HG02973 (cell line): ENCODE measurements around the gene SMIM29.

Experiments
- ATAC-seq: cut with Tn5 transposase; IDR thresholded peaks from one replicate; pipeline ENCODE4 v1.9.1; 2021; ENCODE audit warnings: moderate library complexity; ENCODE audit not compliant: unreplicated experiment

Gene SMIM29

DNA sequence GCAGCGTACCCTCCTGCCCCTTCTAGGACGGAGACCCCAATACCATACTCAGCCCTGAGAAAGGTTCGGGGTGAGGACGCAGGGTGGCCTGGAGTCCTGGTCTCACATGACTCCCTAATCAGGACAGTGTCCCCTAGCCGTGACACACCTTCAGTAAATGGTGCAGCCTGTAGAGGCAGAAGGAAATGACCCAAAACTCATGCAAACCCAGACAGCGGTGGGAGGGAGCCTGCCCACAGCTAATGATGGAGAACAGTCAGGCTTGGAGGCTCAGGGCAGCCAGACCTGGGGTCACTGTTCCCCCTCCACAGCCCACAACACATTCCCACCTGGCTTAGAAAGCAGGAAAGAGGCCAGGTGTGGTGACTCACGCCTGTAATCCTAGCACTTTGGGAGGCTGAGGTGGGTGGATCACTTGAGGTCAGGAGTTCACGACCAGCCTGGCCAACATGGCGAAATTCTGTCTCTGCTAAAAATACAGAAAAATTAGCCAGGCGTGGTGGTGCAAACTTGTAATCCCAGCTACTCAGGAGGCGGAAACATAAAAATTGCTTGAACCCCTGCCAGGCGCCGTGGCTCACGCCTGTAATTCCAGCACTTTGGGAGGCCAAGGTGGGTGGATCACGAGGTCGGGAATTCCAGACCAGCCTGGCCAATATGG lies 20.9 kb downstream of the SMIM29 start:
- no peak for ATAC-seq

DNA sequence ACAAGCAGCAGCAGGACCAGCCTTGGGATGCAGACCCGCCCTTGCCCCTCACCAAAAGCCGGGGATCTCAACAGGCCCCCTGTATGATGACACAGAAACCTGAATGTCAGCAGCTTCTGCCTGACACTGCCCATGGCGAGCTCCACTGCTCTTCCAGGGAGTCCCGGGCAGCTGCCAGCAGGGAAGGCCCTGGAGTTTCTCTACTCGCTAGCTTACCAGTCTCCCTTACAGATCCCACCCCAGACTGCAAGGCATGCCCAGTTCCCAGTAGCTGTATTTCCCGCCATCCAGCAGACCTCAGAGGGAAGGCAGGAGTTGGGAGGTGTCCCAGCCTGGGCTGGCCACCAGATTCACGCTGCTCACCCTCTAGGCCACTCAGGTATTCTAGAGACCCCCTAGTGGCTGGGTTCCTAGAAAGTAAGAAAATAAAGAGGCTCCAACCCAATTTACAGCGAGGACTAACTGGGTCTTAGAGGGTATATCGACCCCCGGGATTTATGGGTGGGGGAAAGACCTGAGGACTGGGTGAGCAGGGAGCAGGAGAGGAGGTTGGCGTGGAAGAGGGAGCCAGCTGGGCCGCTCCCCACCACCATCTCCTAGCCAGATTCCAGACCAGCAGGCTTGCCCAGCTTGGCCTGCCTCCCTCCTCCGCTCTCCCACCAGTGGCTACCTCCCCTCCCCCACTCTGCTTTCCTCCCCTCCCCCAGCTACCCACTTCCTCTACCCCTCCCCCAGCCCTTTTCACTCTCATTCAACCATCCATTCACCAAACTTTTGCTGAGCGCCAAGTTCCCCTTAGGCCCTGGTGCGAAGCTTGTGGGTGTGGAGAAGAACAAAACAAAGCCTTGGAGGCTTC lies 21.8 kb downstream of the SMIM29 start:
- ATAC-seq, result no peak

DNA sequence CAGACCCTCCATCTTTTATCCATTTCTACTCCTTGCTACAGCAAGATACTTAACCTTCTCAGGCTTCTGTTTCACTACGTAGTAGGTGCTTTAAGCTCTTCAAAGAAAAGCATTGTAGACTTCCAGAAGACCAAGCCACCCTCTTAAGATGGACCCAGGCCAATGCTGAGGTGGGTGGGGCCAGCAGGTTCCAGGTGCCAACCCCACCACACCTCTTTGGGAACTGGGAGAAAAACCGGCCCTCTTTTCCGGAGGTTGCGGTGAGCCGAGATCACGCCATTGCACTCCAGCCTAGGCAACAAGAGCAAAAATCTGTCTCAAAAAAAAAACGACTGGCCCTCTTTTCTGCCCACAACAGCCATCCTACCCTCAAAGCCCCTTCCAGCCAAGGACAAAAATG lies 22.7 kb downstream of the SMIM29 start:
- ATAC-seq, result no peak

DNA sequence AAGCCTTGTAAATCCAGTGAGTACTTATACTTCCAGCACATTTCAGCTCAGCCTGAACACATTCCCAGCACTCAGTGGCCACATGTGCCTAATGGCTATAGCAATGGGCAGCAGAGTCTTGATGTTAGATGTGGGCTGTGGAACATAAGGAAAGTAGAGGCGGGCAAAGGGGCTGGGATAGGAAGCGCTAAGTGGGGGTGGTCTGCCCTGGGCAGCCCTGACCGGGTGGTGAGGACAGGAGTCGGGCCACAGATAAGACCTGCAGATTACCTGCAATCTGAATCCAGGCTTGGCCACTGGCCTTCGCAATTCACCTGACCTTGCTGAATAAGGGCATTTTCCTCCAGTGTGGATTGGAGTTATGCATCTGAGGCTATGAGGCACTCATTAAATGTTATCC lies 23.3 kb downstream of the SMIM29 start:
- ATAC-seq, result no peak

DNA sequence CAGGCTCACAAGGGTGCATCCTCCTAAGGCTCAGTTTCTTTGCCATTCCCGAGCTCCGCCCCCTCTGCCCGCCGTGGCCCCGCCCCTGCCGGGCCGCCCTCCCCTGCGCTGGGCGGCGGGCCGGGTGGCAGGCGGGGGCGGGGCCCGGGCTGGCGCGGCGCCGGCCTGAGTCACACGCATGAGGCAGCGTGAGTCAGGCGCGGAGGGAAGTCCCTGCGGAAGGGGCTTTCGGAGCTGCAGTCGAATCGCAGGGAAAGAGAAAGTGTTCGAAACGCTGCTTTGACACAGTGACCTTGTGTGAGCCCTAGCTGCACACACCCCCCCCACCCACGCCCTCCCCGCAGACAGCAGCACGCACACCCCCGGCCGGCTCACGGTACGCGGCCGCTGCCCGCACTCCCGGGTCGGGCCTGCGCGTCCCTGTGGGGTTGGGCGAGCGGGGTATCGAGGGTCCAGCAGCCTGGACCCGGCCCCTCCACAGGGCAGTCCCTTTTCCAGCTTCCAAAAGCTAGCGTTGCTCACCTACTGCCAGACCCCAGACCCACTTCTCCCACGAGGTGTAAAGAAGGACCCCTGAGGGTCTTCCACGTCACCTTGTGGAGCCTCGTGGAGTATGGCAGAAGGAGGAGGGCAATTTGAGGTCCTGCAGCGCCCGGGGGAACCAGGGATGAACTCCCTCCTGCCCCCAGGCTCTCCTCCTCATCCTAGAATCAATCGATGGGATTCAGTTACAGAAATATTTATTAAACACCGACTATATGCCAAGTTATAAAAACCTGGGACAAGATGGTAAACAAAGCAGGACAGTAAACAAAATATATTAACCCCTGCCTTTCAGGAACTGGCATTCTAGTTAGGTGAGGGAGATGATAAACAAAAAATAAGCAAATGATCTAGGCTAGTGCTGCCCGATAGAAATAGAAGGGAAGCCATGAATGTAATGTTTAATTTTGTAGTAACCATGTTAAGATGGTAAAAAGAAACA lies 24.6 kb downstream of the SMIM29 start:
- peak; percentile 73 for ATAC-seq

- ATAC-seq, result peak; percentile 22
Observed at GRCh38 chr6:34223381-34223955, 25.3 kb downstream of the SMIM29 start.

DNA sequence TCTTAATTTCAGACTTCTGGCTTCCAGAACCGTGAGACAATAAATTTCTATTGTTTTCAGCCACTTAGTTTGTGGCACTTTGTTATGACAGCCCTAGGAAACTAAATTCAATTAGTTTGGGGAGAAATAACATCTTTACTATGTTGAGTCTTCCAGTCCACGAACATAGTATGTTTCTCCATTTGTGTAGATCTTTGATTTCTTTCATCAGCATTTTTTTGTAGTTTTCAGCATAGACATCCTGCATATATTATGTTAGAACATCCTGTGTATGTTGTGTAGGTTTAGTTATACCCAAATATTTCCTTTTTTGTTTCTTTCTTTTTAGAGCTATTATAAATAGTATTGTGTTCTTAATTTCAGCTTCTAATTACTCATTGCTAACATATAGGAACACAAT lies 30.1 kb downstream of the SMIM29 start:
- ATAC-seq, result no peak

GRCh38 chr6:34213772-34214171 lies 35.0 kb downstream of the SMIM29 start:
- ATAC-seq, result no peak

GRCh38 chr6:34207695-34208443 lies 40.9 kb downstream of the SMIM29 start:
- ATAC-seq, result no peak

DNA sequence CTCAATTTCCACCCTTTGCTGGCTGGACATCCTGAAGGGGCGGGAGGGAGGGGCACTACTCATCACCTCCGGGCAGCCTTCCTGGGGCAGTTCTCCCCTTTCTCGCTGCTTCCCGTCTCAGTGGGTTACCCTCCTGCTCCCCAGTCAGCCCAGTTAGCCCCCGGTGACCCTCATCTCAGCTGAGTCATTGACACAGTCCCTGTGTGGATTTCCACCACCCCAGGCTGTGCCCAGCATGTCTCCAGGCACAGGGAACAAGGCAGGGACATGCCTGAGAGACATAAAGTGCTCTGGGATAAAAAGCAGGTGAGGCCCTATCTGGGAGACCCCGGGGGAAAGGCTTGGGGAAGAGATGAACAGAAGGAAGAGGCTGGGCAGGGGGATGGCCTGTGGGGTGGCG lies 42.1 kb downstream of the SMIM29 start:
- ATAC-seq, result no peak

DNA sequence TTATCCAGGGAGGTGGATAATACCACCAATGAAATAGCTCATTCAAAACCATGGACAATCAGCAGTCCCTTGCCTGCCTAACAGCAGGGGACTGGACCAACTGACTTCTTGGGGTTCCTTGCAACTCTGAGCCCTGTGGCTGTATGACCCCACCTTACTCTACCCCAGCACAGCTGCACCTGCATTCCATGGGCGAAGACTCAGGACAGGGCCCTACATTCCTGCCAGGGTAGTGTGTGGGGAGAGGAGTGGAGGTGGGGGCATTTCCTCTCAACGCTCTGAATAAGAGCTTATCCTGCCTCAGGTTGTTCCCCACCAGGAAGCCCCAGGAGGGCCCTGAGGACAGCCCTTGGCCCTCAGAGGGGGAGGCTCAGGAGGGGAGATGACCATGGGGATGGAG lies 42.9 kb downstream of the SMIM29 start:
- ATAC-seq, result no peak

DNA sequence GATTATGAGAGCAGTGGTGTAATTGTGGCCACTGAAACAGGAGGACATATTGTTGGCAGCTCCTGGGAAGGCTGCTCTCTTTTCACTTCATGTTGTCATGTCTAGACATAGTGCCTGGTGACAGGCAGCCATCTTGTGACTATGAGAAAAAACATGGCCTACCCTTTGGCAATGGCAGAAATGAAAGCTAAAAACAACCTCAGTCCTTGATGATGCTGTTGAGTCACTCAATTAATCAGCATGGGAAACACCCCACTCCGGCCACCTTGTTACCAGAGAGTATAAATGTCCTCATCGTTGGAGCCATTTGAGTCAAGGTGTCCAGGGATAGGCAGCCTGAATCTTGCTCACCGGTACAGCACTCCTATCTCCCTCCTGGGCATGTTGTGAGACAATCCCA lies 43.3 kb downstream of the SMIM29 start:
- no peak for ATAC-seq

DNA sequence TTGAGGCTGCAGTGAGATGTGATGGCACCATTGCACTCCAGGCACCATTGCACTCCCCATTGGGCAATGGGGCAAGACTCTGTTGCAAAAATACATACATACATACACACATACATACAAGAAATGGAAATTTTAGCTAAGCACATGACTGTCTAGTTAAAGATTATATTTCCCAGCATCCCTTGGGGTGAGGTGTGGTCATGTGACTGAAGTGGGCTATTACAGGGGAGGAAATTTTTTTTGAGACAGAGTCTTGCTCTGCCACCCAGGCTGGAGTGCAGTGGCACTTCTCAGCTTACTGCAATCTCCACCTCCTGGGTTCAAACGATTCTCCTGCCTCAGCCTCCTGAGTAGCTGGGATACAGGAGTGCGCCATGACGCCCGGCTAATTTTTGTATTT lies 44.1 kb downstream of the SMIM29 start:
- ATAC-seq, result no peak

DNA sequence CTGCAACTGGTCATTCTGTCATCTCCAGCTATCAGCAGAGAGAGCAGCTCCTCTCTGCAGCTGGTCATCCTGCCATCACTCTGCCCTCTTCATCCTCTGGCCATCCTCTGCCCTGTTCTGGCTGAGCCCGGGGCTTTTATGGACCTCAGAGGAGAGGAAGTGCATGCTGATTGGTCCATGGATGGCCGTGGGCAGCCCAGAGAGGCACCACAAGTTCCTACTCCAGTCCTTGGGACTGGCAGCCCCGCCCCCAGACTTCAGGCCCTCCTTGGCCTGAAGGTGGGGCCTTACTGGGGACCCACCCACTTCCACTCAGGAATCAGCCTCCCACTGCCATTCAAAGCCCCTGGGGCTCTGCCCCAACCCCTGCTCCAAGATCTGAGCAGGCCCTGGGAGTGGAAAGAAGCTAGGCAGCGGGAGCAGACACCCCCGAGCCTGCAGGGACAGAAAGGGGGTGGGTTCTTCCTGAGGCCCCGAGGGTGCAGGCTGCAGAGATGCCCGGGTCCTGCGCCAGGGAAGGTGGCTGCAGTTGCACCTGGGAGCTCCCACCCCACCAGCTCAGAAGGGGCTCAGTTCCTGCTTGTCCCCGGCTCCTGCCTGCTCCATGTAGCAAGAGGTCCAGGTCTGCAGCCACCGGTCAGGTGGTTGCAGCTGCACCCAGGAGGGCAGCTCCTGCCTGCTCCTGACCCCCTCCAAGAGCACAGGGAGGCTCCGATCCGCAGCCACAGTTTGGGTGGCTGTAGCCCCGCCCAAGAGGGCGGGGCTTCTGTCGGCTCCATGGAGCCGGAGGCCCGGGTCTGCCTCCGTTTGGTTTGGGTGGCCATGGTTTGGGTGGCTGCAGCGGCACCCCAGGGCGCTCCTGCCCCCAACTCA lies 46.2 kb downstream of the SMIM29 start:
- ATAC-seq, result no peak

- no peak for ATAC-seq
Observed at GRCh38 chr6:34201455-34202107, 47.2 kb downstream of the SMIM29 start.

DNA sequence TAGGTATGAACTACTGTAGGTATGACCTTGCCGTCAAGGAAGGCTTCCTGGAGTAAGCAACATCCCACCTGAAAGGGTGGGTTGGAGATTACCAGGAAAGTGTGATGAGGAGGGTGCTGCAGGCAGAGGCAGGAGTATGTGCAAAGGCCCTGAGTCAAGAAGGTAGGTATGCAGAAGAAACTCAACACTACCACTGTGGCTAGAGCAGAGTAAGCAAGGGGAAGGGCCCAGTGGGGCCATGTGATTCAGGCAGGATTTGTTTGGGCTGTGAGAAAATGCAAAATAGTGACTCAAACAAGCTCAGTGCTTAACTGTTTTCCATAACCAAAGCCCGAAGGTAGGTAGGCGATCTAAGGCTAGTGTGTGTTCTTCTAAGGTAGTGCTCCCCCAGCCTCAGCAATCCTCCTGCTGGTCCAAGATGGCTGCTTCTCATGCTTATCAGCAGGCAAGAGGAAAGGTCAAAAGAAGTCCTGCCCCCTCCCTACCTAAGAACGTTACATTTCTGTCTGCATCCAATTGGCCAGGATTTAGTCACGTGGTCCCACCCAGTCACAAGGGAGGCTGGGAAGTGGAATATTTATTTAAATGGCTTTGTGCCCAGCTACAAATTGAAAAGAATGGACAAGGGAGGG lies 48.4 kb downstream of the SMIM29 start:
- no peak for ATAC-seq

- no peak for ATAC-seq
Observed at GRCh38 chr6:34196833-34197195, 52.0 kb downstream of the SMIM29 start.
